ENCODE results near the gene ERCC6L2. TPM values are rescaled to one million over a fixed set of nuclear protein-coding genes. Genes with fewer than 3 reads are reported as not detected.

The ERCC6L2 gene
- total RNA-seq, 1 experiment from 2014 or later, result 43.0 TPM

DNA sequence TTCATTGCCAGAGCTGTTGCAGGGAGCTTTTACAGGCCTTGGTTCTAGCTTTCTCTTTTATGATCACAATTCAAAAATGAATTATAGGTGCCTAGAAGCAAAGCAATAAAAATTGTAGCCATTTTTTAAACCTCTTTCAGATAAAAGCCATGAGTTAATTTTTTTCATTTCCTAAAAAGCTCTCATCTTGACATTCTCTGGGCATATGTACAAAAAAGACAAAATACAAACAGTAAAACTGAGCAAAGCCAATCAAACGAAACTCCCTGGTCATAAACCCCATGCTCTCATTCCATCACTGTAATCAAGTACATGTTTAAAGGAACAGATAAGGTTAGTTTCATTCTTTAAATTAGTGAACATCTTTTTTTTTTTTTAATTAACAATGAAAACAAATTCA, 101.9 kb downstream of the ERCC6L2 start:
- Mint-ChIP-seq H3K27me3 (ENCODE audit: low read depth) (no peaks in the 10 kb centered on the region), H3K9me3 (no peaks in the 10 kb centered on the region), H3K36me3 (peaks cover 10% of the 10 kb centered on the region), H3K4me3 (no peak overlapping the region), H3K27ac (no peak overlapping the region), H3K4me1 (peaks cover 7% of the 10 kb centered on the region)
- POLR2A ChIA-PET, result no interaction called here
- ATAC-seq, result no peak
- CTCF ChIA-PET, result no interaction called here
- DNase-seq (ENCODE audit: low spot score), result no peak
- no peak for TF ChIP-seq NFATC4 (CRISPR knock-in tag; IDR thresholded peaks at IDR 0.05)
- TF ChIP-seq, protein P1, sequence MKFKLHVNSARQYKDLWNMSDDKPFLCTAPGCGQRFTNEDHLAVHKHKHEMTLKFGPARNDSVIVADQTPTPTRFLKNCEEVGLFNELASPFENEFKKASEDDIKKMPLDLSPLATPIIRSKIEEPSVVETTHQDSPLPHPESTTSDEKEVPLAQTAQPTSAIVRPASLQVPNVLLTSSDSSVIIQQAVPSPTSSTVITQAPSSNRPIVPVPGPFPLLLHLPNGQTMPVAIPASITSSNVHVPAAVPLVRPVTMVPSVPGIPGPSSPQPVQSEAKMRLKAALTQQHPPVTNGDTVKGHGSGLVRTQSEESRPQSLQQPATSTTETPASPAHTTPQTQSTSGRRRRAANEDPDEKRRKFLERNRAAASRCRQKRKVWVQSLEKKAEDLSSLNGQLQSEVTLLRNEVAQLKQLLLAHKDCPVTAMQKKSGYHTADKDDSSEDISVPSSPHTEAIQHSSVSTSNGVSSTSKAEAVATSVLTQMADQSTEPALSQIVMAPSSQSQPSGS (CRISPR knock-in tag; IDR thresholded peaks at IDR 0.05; ENCODE audit: borderline replicate concordance, low read depth), result no peak
- TF ChIP-seq, protein P2, sequence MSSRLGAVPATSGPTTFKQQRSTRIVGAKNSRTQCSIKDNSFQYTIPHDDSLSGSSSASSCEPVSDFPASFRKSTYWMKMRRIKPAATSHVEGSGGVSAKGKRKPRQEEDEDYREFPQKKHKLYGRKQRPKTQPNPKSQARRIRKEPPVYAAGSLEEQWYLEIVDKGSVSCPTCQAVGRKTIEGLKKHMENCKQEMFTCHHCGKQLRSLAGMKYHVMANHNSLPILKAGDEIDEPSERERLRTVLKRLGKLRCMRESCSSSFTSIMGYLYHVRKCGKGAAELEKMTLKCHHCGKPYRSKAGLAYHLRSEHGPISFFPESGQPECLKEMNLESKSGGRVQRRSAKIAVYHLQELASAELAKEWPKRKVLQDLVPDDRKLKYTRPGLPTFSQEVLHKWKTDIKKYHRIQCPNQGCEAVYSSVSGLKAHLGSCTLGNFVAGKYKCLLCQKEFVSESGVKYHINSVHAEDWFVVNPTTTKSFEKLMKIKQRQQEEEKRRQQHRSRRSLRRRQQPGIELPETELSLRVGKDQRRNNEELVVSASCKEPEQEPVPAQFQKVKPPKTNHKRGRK (CRISPR knock-in tag; IDR thresholded peaks at IDR 0.05; ENCODE audit: borderline replicate concordance), result no peak
- TF ChIP-seq, protein P3, sequence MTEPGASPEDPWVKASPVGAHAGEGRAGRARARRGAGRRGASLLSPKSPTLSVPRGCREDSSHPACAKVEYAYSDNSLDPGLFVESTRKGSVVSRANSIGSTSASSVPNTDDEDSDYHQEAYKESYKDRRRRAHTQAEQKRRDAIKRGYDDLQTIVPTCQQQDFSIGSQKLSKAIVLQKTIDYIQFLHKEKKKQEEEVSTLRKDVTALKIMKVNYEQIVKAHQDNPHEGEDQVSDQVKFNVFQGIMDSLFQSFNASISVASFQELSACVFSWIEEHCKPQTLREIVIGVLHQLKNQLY (CRISPR knock-in tag; IDR thresholded peaks at IDR 0.05), result no peak
- no peak for TF ChIP-seq IRF2 (CRISPR knock-in tag; IDR thresholded peaks at IDR 0.05; ENCODE audit: borderline replicate concordance, low read depth)
- TF ChIP-seq MYBL2 (CRISPR knock-in tag; IDR thresholded peaks at IDR 0.05), result no peak
- no peak for TF ChIP-seq GTF2I (CRISPR knock-in tag; conservative IDR thresholded peaks at IDR 0.05)
- TF ChIP-seq NR1H2 (CRISPR knock-in tag; IDR thresholded peaks at IDR 0.05), result no peak
- no peak for TF ChIP-seq ZNF263 (CRISPR knock-in tag; IDR thresholded peaks at IDR 0.05; ENCODE audit: low read depth)
- no peak for TF ChIP-seq RORB (CRISPR knock-in tag; IDR thresholded peaks at IDR 0.05)

DNA sequence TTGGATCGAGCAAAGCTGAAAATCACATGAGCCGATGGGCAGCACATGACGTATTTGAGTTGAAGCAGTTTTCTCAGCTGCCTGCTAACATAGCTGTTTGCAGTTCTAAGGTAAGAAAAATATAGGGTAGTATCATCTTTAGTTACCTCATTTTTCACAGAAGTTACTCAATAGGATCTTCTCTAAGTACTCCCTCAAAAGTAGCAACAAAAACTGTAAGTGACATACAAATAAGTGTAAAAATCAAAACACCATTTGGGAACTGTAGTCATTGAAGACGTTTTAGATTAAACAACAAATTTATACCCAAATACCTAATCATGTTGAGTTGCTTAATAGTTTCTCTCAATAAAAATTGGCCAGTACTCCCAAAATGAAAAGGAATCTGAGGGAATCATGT, 102.6 kb downstream of the ERCC6L2 start:
- ChIA-PET CTCF (no interaction called here), POLR2A (no interaction called here)
- no peak for DNase-seq (ENCODE audit: low spot score)
- TF ChIP-seq SMAD3 (CRISPR knock-in tag; IDR thresholded peaks at IDR 0.05; ENCODE audit: borderline replicate concordance), result no peak
- TF ChIP-seq NFE2L1 (CRISPR knock-in tag; IDR thresholded peaks at IDR 0.05), result no peak
- no peak for ATAC-seq
- no peaks in the 10 kb centered on the region for H3K9me3 Mint-ChIP-seq
- no peak overlapping the region for H3K4me3 Mint-ChIP-seq
- H3K27ac Mint-ChIP-seq, result no peak overlapping the region
- H3K27me3 Mint-ChIP-seq (ENCODE audit: low read depth), result no peaks in the 10 kb centered on the region
- peaks cover 3% of the 10 kb centered on the region for H3K36me3 Mint-ChIP-seq
- H3K4me1 Mint-ChIP-seq, result peaks cover 7% of the 10 kb centered on the region

DNA sequence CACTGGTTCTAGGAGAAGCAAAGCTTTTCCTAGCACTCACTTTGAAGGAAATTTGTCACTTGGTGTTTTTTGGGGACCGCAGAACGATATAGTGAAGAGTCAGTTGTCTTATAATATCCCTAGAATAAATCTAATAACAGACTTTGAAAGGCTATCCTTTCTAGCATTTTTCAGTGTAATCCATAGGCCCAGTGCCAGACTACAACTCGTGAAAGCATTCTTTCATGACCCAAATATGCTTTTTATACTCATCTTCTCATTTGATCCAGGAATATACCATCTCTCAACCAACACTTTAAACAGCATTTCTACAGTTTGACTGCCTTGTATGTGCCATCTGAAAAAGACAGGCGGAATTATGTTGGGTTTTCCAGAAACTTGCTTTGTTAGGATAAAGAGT, 104.0 kb downstream of the ERCC6L2 start:
- DNase-seq (ENCODE audit: low spot score) (no peak), ATAC-seq (no peak)
- no peak for TF ChIP-seq KAT7 (CRISPR knock-in tag; IDR thresholded peaks at IDR 0.05; ENCODE audit: borderline replicate concordance)
- TF ChIP-seq, protein P4, sequence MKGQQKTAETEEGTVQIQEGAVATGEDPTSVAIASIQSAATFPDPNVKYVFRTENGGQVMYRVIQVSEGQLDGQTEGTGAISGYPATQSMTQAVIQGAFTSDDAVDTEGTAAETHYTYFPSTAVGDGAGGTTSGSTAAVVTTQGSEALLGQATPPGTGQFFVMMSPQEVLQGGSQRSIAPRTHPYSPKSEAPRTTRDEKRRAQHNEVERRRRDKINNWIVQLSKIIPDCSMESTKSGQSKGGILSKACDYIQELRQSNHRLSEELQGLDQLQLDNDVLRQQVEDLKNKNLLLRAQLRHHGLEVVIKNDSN (CRISPR knock-in tag; IDR thresholded peaks at IDR 0.05), result no peak
- TF ChIP-seq OVOL2 (CRISPR knock-in tag; IDR thresholded peaks at IDR 0.05; ENCODE audit: borderline replicate concordance), result no peak
- no peak for TF ChIP-seq SMAD4 (CRISPR knock-in tag; IDR thresholded peaks at IDR 0.05)
- TF ChIP-seq FOXP1 (CRISPR knock-in tag; IDR thresholded peaks at IDR 0.05; ENCODE audit: borderline replicate concordance), result no peak
- no peak for TF ChIP-seq GABPB1 (CRISPR knock-in tag; IDR thresholded peaks at IDR 0.05)
- no peak for TF ChIP-seq GTF2I (CRISPR knock-in tag; conservative IDR thresholded peaks at IDR 0.05)
- no peak for TF ChIP-seq TEAD1 (CRISPR knock-in tag; IDR thresholded peaks at IDR 0.05)
- no peaks in the 10 kb centered on the region for H3K9me3 Mint-ChIP-seq
- no peaks in the 10 kb centered on the region for H3K27me3 Mint-ChIP-seq (ENCODE audit: low read depth)
- H3K36me3 Mint-ChIP-seq, result peaks cover 3% of the 10 kb centered on the region
- peaks cover 7% of the 10 kb centered on the region for H3K4me1 Mint-ChIP-seq
- H3K27ac Mint-ChIP-seq, result no peak overlapping the region; the same call in 1 of the 2 replicates
- ChIA-PET POLR2A (no interaction called here), CTCF (no interaction called here)
- H3K4me3 Mint-ChIP-seq, result no peak overlapping the region

Measured in WTC11 (cell line).